Measurements from ENCODE around the gene CDADC1.

CDADC1 gene

DNA sequence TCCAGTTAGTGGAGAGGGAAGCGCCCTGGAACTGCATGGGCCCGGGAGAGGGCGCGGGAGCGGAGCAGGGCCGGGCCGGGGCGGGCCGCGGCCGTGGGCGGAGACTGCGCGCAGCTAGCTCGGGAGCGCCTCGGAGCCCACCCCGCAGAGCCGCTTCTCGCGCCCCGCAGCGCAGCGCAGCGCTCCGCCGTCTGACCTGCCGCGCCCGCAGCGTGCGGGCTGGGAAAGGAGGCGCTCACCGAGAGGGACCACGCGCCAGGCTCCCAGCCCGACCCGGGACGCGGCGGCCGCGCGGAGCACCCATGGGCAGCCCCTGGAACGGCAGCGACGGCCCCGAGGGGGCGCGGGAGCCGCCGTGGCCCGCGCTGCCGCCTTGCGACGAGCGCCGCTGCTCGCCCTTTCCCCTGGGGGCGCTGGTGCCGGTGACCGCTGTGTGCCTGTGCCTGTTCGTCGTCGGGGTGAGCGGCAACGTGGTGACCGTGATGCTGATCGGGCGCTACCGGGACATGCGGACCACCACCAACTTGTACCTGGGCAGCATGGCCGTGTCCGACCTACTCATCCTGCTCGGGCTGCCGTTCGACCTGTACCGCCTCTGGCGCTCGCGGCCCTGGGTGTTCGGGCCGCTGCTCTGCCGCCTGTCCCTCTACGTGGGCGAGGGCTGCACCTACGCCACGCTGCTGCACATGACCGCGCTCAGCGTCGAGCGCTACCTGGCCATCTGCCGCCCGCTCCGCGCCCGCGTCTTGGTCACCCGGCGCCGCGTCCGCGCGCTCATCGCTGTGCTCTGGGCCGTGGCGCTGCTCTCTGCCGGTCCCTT is 27.5 kb upstream of the CDADC1 start, which contains the start of gene MLNR:
TSS of gene MLNR (plus strand) at position 303 of the 820 bp plus-strand sequence. CDS start at position 303, 0 bp downstream.
- H3K27ac ChIP-seq (ENCODE audit: low read length): no peak within 1 kb of the TSS
- peaks cover 18% of the 10 kb centered on the region for H3K4me1 ChIP-seq (ENCODE audit: insufficient read depth, low read length)
- ATAC-seq (ENCODE audit: insufficient read depth, low read depth) (no peak), DNase-seq (no peak)
- no peaks in the 10 kb centered on the region for H4K20me1 ChIP-seq (ENCODE audit: insufficient read depth, low read length)
- H3K79me2 ChIP-seq (ENCODE audit: insufficient read depth, low read length): no peaks in the 10 kb centered on the region
- no peaks in the 10 kb centered on the region for H3K9me3 ChIP-seq (ENCODE audit: insufficient read depth, low read length, severe bottlenecking)
- no peaks in the 10 kb centered on the region for H3K27me3 ChIP-seq (ENCODE audit: insufficient read depth, low read length, poor library complexity)
- no peaks in the 10 kb centered on the region for H3K36me3 ChIP-seq (ENCODE audit: insufficient read depth, low read length)
- H3K4me3 ChIP-seq (ENCODE audit: low read depth in 1 of 2, low read length in 2 of 2): no peak within 1 kb of the TSS
- no peak within 1 kb of the TSS for H3K4me2 ChIP-seq (ENCODE audit: insufficient read depth, low read length)
- no peak within 1 kb of the TSS for H2AFZ ChIP-seq (ENCODE audit: low read depth, low read length)
- no peak within 1 kb of the TSS for H3K9ac ChIP-seq (ENCODE audit: low read depth, low read length)
- TF ChIP-seq CTCF (IDR thresholded peaks at IDR 0.05; ENCODE audit: borderline replicate concordance, extremely low read depth, low read length, poor library complexity, severe bottlenecking) (no peak), EZH2 (IDR thresholded peaks at IDR 0.05; ENCODE audit: borderline replicate concordance, low read depth, low read length, severe bottlenecking) (no peak)

DNA sequence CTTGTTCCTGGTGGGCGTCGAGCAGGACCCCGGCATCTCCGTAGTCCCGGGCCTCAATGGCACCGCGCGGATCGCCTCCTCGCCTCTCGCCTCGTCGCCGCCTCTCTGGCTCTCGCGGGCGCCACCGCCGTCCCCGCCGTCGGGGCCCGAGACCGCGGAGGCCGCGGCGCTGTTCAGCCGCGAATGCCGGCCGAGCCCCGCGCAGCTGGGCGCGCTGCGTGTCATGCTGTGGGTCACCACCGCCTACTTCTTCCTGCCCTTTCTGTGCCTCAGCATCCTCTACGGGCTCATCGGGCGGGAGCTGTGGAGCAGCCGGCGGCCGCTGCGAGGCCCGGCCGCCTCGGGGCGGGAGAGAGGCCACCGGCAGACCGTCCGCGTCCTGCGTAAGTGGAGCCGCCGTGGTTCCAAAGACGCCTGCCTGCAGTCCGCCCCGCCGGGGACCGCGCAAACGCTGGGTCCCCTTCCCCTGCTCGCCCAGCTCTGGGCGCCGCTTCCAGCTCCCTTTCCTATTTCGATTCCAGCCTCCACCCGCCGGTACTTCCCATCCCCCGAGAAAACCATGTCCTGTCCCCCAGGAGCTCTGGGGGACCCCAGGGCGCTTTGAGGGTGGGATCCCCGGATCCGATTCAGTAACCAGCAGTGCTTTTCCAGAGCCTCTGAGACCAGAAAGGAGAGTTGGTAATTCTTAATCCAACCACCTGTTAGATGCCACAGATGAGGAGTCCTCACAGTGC is 26.7 kb upstream of the CDADC1 start:
- no peak overlapping the region for H3K4me3 ChIP-seq (ENCODE audit: low read depth in 1 of 2, low read length in 2 of 2)
- ATAC-seq (ENCODE audit: insufficient read depth, low read depth): no peak

GRCh38 chr13:49221590-49221965 is 26.1 kb upstream of the CDADC1 start:
- DNase-seq (no peak), ATAC-seq (ENCODE audit: insufficient read depth, low read depth) (no peak)
- no peak overlapping the region for H3K27ac ChIP-seq (ENCODE audit: low read length)
- H3K9me3 ChIP-seq (ENCODE audit: insufficient read depth, low read length, severe bottlenecking): no peaks in the 10 kb centered on the region
- TF ChIP-seq CTCF (IDR thresholded peaks at IDR 0.05; ENCODE audit: borderline replicate concordance, extremely low read depth, low read length, poor library complexity, severe bottlenecking) (no peak), EZH2 (IDR thresholded peaks at IDR 0.05; ENCODE audit: borderline replicate concordance, low read depth, low read length, severe bottlenecking) (no peak)
- H3K79me2 ChIP-seq (ENCODE audit: insufficient read depth, low read length): no peaks in the 10 kb centered on the region
- H3K27me3 ChIP-seq (ENCODE audit: insufficient read depth, low read length, poor library complexity): no peaks in the 10 kb centered on the region
- no peak overlapping the region for H3K9ac ChIP-seq (ENCODE audit: low read depth, low read length)
- no peak overlapping the region for H3K4me3 ChIP-seq (ENCODE audit: low read depth in 1 of 2, low read length in 2 of 2)
- H2AFZ ChIP-seq (ENCODE audit: low read depth, low read length): no peak overlapping the region
- no peaks in the 10 kb centered on the region for H4K20me1 ChIP-seq (ENCODE audit: insufficient read depth, low read length)
- no peak overlapping the region for H3K4me2 ChIP-seq (ENCODE audit: insufficient read depth, low read length)
- H3K36me3 ChIP-seq (ENCODE audit: insufficient read depth, low read length): no peaks in the 10 kb centered on the region
- peaks cover 10% of the 10 kb centered on the region for H3K4me1 ChIP-seq (ENCODE audit: insufficient read depth, low read length)

More for the DNA sequence above, 26.7 kb upstream of the CDADC1 start:
- Histone ChIP-seq H2AFZ (ENCODE audit: low read depth, low read length) (no peak overlapping the region), H3K79me2 (ENCODE audit: insufficient read depth, low read length) (no peaks in the 10 kb centered on the region), H3K9ac (ENCODE audit: low read depth, low read length) (no peak overlapping the region), H4K20me1 (ENCODE audit: insufficient read depth, low read length) (no peaks in the 10 kb centered on the region), H3K4me2 (ENCODE audit: insufficient read depth, low read length) (no peak overlapping the region), H3K27ac (ENCODE audit: low read length) (no peak overlapping the region), H3K9me3 (ENCODE audit: insufficient read depth, low read length, severe bottlenecking) (no peaks in the 10 kb centered on the region), H3K27me3 (ENCODE audit: insufficient read depth, low read length, poor library complexity) (no peaks in the 10 kb centered on the region), H3K36me3 (ENCODE audit: insufficient read depth, low read length) (no peaks in the 10 kb centered on the region), H3K4me1 (ENCODE audit: insufficient read depth, low read length) (peaks cover 12% of the 10 kb centered on the region)
- TF ChIP-seq CTCF (IDR thresholded peaks at IDR 0.05; ENCODE audit: borderline replicate concordance, extremely low read depth, low read length, poor library complexity, severe bottlenecking) (no peak), EZH2 (IDR thresholded peaks at IDR 0.05; ENCODE audit: borderline replicate concordance, low read depth, low read length, severe bottlenecking) (no peak)
- DNase-seq: no peak

Data from DND-41 (cell line).